NCI-H2171 treated with DMSO at 0.1 percent for 48 hours (cell line): ENCODE data around the gene SPINK8.
"Not testable (repeated sequence)": the region's sequence is repeated elsewhere in the genome, so short reads cannot be mapped to it uniquely, and the experiment has no call there.

ENCODE experiments used
- DNase-seq: peaks from one replicate; lab custom pipeline; 2025; lab: John Stamatoyannopoulos, UW

Gene SPINK8

GRCh38 chr3:48333346-48334245, at the start of gene SPINK8:
SPINK8 (minus strand) TSS chr3:48333661; CDS start chr3:48328341, 5,320 bp downstream.
- not testable (repeated sequence) for DNase-seq

GRCh38 chr3:48372862-48373435, 39.5 kb upstream of the SPINK8 start:
- no peak for DNase-seq

- DNase-seq = peak; percentile 12
Observed at GRCh38 chr3:48372377-48372770, 38.9 kb upstream of the SPINK8 start.

GRCh38 chr3:48371651-48372376, 38.4 kb upstream of the SPINK8 start, which contains the start of gene FBXW12:
FBXW12 (plus strand) TSS chr3:48372219; CDS start chr3:48372768, 549 bp downstream.
- DNase-seq = no peak

- DNase-seq = peak; percentile 2
Observed at GRCh38 chr3:48370333-48370713, 36.9 kb upstream of the SPINK8 start.

- no peak for DNase-seq
Observed at GRCh38 chr3:48369693-48370332, 36.4 kb upstream of the SPINK8 start.

GRCh38 chr3:48367201-48367600, 33.7 kb upstream of the SPINK8 start:
- DNase-seq = peak; percentile 87

- DNase-seq = no peak
Observed at GRCh38 chr3:48364840-48365239, 31.4 kb upstream of the SPINK8 start.

- no peak for DNase-seq
Observed at GRCh38 chr3:48361928-48362327, 28.5 kb upstream of the SPINK8 start.

- no peak for DNase-seq
Observed at GRCh38 chr3:48356419-48356818, 23.0 kb upstream of the SPINK8 start.

GRCh38 chr3:48353987-48354386, 20.5 kb upstream of the SPINK8 start:
- DNase-seq = no peak

- DNase-seq = no peak
Observed at GRCh38 chr3:48352546-48352945, 19.1 kb upstream of the SPINK8 start.

GRCh38 chr3:48347500-48347899, 14.0 kb upstream of the SPINK8 start:
- DNase-seq = no peak

- DNase-seq = no peak
Observed at GRCh38 chr3:48345946-48346572, 12.6 kb upstream of the SPINK8 start.

- no peak for DNase-seq
Observed at GRCh38 chr3:48344867-48345507, 11.5 kb upstream of the SPINK8 start.

- no peak for DNase-seq
Observed at GRCh38 chr3:48343432-48343831, 10.0 kb upstream of the SPINK8 start.

GRCh38 chr3:48338635-48339034, 5.2 kb upstream of the SPINK8 start:
- DNase-seq = peak; percentile 3

- DNase-seq = not testable (repeated sequence)
Observed at GRCh38 chr3:48337536-48337935, 4.1 kb upstream of the SPINK8 start.

- not testable (repeated sequence) for DNase-seq
Observed at GRCh38 chr3:48335286-48335685, 1.8 kb upstream of the SPINK8 start.

GRCh38 chr3:48334605-48335004, 1.1 kb upstream of the SPINK8 start:
- DNase-seq = no peak
